Measurements from ENCODE around the gene MAP2. TPM values are rescaled to one million over a fixed set of nuclear protein-coding genes. Genes with fewer than 3 reads are reported as not detected.

The MAP2 gene
- total and polyA plus RNA-seq, 10 of the 15 experiments (the other 5 are each of a cell fraction or from before 2014, with no cell fraction given): 0.01 TPM; not detected in 9

DNA sequence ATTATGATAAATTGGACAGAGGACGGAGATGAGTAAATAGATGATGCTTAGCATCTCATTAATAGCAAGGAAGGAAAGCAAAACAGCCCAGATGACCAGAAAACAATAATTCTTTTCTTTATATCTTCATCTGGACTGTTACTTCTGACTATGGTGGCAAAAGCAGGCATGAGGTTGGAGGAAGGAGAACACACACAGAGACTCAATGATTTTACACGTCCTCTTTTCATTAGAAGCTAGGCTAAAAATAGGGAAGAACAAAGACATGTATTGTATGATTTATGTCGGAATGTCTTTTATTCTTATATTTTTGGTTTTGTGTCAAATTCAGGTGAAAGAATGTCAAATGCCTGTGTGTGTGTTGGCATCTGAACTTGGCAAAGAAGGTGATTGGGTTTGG lies 137.1 kb downstream of the MAP2 start:
- H3K27ac ChIP-seq (ENCODE audit: control insufficient read depth, insufficient read depth): no peak overlapping the region
- no TSS peak for BruUV-seq (replicated peaks)
- ATAC-seq (no peak), DNase-seq (ENCODE audit: low read depth, low spot score) (no peak), FAIRE-seq (no peak)
- no peaks in the 10 kb centered on the region for H3K79me2 ChIP-seq (ENCODE audit: control insufficient read depth, insufficient read depth, low read length)
- no peak overlapping the region for H2AFZ ChIP-seq (ENCODE audit: control insufficient read depth, low read depth, low read length)
- no peak overlapping the region for H3K4me3 ChIP-seq
- H3K4me1 ChIP-seq (ENCODE audit: control insufficient read depth, insufficient read depth, low read length): no peaks in the 10 kb centered on the region
- no peaks in the 10 kb centered on the region for H3K9me3 ChIP-seq (replicated peaks; ENCODE audit: control insufficient read depth, insufficient read depth, low read length)
- ChIA-PET CTCF (no interaction called here), RAD21 (ENCODE audit: unreplicated experiment) (no interaction called here), POLR2A (no interaction called here), SMC1A (ENCODE audit: uncharacterized antibody, unreplicated experiment) (interaction anchor here (0.8 kb wide), 1 partner anchor 226 kb away, joined by 3 read pairs; no protein-coding TSS in a partner anchor)
- H3K4me2 ChIP-seq (ENCODE audit: control insufficient read depth, insufficient read depth): no peak overlapping the region
- in situ Hi-C loops (cut with MboI): loop anchor here (10.0 to 25.0 kb wide), 2 partner anchors 216 to 1174 kb away; no protein-coding TSS in a partner anchor
- TF ChIP-seq, protein P1, sequence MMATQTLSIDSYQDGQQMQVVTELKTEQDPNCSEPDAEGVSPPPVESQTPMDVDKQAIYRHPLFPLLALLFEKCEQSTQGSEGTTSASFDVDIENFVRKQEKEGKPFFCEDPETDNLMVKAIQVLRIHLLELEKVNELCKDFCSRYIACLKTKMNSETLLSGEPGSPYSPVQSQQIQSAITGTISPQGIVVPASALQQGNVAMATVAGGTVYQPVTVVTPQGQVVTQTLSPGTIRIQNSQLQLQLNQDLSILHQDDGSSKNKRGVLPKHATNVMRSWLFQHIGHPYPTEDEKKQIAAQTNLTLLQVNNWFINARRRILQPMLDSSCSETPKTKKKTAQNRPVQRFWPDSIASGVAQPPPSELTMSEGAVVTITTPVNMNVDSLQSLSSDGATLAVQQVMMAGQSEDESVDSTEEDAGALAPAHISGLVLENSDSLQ (IDR thresholded peaks at IDR 0.05): no peak
- no peak for TF ChIP-seq NR2C1 (IDR thresholded peaks at IDR 0.05)
- no peak for TF ChIP-seq MYC (IDR thresholded peaks at IDR 0.05; ENCODE audit: insufficient read depth, insufficient read length, insufficient replicate concordance, low read length, severe bottlenecking)
- TF ChIP-seq EZH2 (IDR thresholded peaks at IDR 0.05; ENCODE audit: borderline replicate concordance, control insufficient read depth, low read depth, low read length): no peak
- TF ChIP-seq IKZF2 (IDR thresholded peaks at IDR 0.05): no peak
- TF ChIP-seq, protein P2, sequence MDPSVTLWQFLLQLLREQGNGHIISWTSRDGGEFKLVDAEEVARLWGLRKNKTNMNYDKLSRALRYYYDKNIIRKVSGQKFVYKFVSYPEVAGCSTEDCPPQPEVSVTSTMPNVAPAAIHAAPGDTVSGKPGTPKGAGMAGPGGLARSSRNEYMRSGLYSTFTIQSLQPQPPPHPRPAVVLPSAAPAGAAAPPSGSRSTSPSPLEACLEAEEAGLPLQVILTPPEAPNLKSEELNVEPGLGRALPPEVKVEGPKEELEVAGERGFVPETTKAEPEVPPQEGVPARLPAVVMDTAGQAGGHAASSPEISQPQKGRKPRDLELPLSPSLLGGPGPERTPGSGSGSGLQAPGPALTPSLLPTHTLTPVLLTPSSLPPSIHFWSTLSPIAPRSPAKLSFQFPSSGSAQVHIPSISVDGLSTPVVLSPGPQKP (IDR thresholded peaks at IDR 0.05; ENCODE audit: low read depth, low read length): no peak
- no peak for TF ChIP-seq BHLHE40 (IDR thresholded peaks at IDR 0.05; ENCODE audit: borderline replicate concordance in 1 of 2, low read depth in 2 of 2, low read length in 1 of 2)
- no peak for TF ChIP-seq ZNF217 (IDR thresholded peaks at IDR 0.05)
- no peak for TF ChIP-seq MTA3 (IDR thresholded peaks at IDR 0.05; ENCODE audit: borderline replicate concordance, low read length)
- TF ChIP-seq BRCA1 (IDR thresholded peaks at IDR 0.05; ENCODE audit: low read depth, low read length): no peak
- TF ChIP-seq RB1 (IDR thresholded peaks at IDR 0.05; ENCODE audit: borderline replicate concordance): no peak
- no peak for TF ChIP-seq RAD21 (IDR thresholded peaks at IDR 0.05; ENCODE audit: insufficient read depth, low read depth, low read length)
- no peak for TF ChIP-seq KDM1A (IDR thresholded peaks at IDR 0.05; ENCODE audit: borderline replicate concordance)
- TF ChIP-seq EP300 (IDR thresholded peaks at IDR 0.05; ENCODE audit: borderline replicate concordance in 1 of 2, control insufficient read depth in 1 of 2, low read depth in 2 of 2, low read length in 2 of 2): no peak
- no peak for TF ChIP-seq SUPT20H (IDR thresholded peaks at IDR 0.05; ENCODE audit: borderline replicate concordance, control insufficient read depth, low read depth, low read length)
- no peak for TF ChIP-seq MYB (IDR thresholded peaks at IDR 0.05; ENCODE audit: borderline replicate concordance, low read depth, low read length)
- TF ChIP-seq ZSCAN29 (IDR thresholded peaks at IDR 0.05): no peak
- no peak for TF ChIP-seq ASH2L (IDR thresholded peaks at IDR 0.05; ENCODE audit: borderline replicate concordance, low read depth)
- no peak for TF ChIP-seq DPF2 (IDR thresholded peaks at IDR 0.05)
- no peaks in the 10 kb centered on the region for H4K20me1 ChIP-seq (ENCODE audit: control insufficient read depth, insufficient read depth)
- no peaks in the 10 kb centered on the region for H3K27me3 ChIP-seq (replicated peaks in 1 of 2; ENCODE audit: control insufficient read depth in 2 of 2, insufficient read depth in 2 of 2, low read length in 1 of 2)
- intact Hi-C loops (cut with micrococcal nuclease; ENCODE audit: unreplicated experiment): no loop called here
- no peak overlapping the region for H3K9ac ChIP-seq (ENCODE audit: control insufficient read depth, insufficient read depth, low read length)
- WGBS (ENCODE audit: insufficient coverage, insufficient replicate concordance, low lambda C conversion rate, missing lambda C conversion rate): 5% methylated on average over 3 of the region's 3 CpGs
- no peaks in the 10 kb centered on the region for H3K36me3 ChIP-seq (ENCODE audit: control insufficient read depth in 2 of 2, insufficient read depth in 2 of 2, low read length in 1 of 2)

All from GM12878 (cell line).